Amniotic stem cell (primary cell): Measurements from ENCODE around the gene SMIM29.
"Not testable (repeated sequence)": the region's sequence is repeated elsewhere in the genome, so short reads cannot be mapped to it uniquely, and the experiment has no call there.

ENCODE experiments used
- DNase-seq: peaks from one replicate; lab custom pipeline; 2025; lab: John Stamatoyannopoulos, UW

SMIM29 gene

GRCh38 chr6:34248727-34249468 lies at the start of gene SMIM29:
SMIM29 (minus strand) TSS chr6:34249006; CDS start chr6:34247791, 1,215 bp downstream.
- peak; percentile 91 for DNase-seq

- DNase-seq = no peak
Measured at GRCh38 chr6:34295721-34296120, 46.9 kb upstream of the SMIM29 start.

- no peak for DNase-seq
Measured at GRCh38 chr6:34292954-34293353, 44.1 kb upstream of the SMIM29 start.

- DNase-seq = no peak
Measured at GRCh38 chr6:34289137-34289536, 40.3 kb upstream of the SMIM29 start.

GRCh38 chr6:34288581-34288980 lies 39.8 kb upstream of the SMIM29 start:
- no peak for DNase-seq

- DNase-seq = no peak
Measured at GRCh38 chr6:34285448-34286164, 36.8 kb upstream of the SMIM29 start.

GRCh38 chr6:34284563-34285447 lies 36.0 kb upstream of the SMIM29 start:
- no peak for DNase-seq

GRCh38 chr6:34281702-34282334 lies 33.0 kb upstream of the SMIM29 start:
- no peak for DNase-seq

GRCh38 chr6:34280216-34280615 lies 31.4 kb upstream of the SMIM29 start:
- DNase-seq = no peak

GRCh38 chr6:34278833-34279232 lies 30.0 kb upstream of the SMIM29 start:
- no peak for DNase-seq

- DNase-seq = no peak
Measured at GRCh38 chr6:34277763-34278112, 28.9 kb upstream of the SMIM29 start.

- no peak for DNase-seq
Measured at GRCh38 chr6:34276881-34277762, 28.3 kb upstream of the SMIM29 start.

- no peak for DNase-seq
Measured at GRCh38 chr6:34276191-34276590, 27.4 kb upstream of the SMIM29 start.

- no peak for DNase-seq
Measured at GRCh38 chr6:34275128-34275804, 26.5 kb upstream of the SMIM29 start.

GRCh38 chr6:34274129-34274528 lies 25.3 kb upstream of the SMIM29 start:
- no peak for DNase-seq

GRCh38 chr6:34273242-34273805 lies 24.5 kb upstream of the SMIM29 start:
- no peak for DNase-seq

GRCh38 chr6:34272013-34272926 lies 23.5 kb upstream of the SMIM29 start:
- DNase-seq = no peak

GRCh38 chr6:34269658-34270341 lies 21.0 kb upstream of the SMIM29 start:
- DNase-seq = not testable (repeated sequence)
